Measurements from ENCODE around the gene EPHX1. TPM values are rescaled to one million over a fixed set of nuclear protein-coding genes. Genes with fewer than 3 reads are reported as not detected.

Gene EPHX1
- total RNA-seq, 1 donor from 2014 or later: 15.8 TPM

GRCh38 chr1:225860107-225860506 is 50.2 kb downstream of the EPHX1 start:
- no peaks in the 10 kb centered on the region for H3K27me3 Mint-ChIP-seq (ENCODE audit: low read depth)
- H3K4me1 Mint-ChIP-seq: no peaks in the 10 kb centered on the region
- no peak for TF ChIP-seq CTCF (conservative IDR thresholded peaks at IDR 0.05)
- no peak overlapping the region for H3K27ac Mint-ChIP-seq (ENCODE audit: unreplicated experiment)
- H3K36me3 Mint-ChIP-seq (ENCODE audit: low read depth): no peaks in the 10 kb centered on the region
- DNase-seq (ENCODE audit: low read depth, low spot score): no peak
- no peak overlapping the region for H3K4me3 Mint-ChIP-seq
- H3K9me3 Mint-ChIP-seq: no peaks in the 10 kb centered on the region

GRCh38 chr1:225860876-225861441 is 51.0 kb downstream of the EPHX1 start:
- Mint-ChIP-seq H3K36me3 (ENCODE audit: low read depth) (no peaks in the 10 kb centered on the region), H3K4me1 (no peaks in the 10 kb centered on the region), H3K9me3 (no peaks in the 10 kb centered on the region), H3K27me3 (ENCODE audit: low read depth) (no peaks in the 10 kb centered on the region), H3K4me3 (no peak overlapping the region), H3K27ac (ENCODE audit: unreplicated experiment) (no peak overlapping the region)
- no peak for TF ChIP-seq CTCF (conservative IDR thresholded peaks at IDR 0.05)
- no peak for DNase-seq (ENCODE audit: low read depth, low spot score)

- no peaks in the 10 kb centered on the region for H3K4me1 Mint-ChIP-seq
These were observed 52.1 kb downstream of the EPHX1 start for GRCh38 chr1:225861834-225862580.

GRCh38 chr1:225862581-225862950 is 52.6 kb downstream of the EPHX1 start:
- no peaks in the 10 kb centered on the region for H3K27me3 Mint-ChIP-seq (ENCODE audit: low read depth)
- no peak overlapping the region for H3K4me3 Mint-ChIP-seq
- H3K27ac Mint-ChIP-seq (ENCODE audit: unreplicated experiment): no peak overlapping the region
- no peaks in the 10 kb centered on the region for H3K36me3 Mint-ChIP-seq (ENCODE audit: low read depth)
- no peaks in the 10 kb centered on the region for H3K4me1 Mint-ChIP-seq
- no peak for TF ChIP-seq CTCF (conservative IDR thresholded peaks at IDR 0.05)
- H3K9me3 Mint-ChIP-seq: no peaks in the 10 kb centered on the region
- DNase-seq (ENCODE audit: low read depth, low spot score): no peak

More at GRCh38 chr1:225861834-225862580, 52.1 kb downstream of the EPHX1 start:
- DNase-seq (ENCODE audit: low read depth, low spot score): no peak
- no peaks in the 10 kb centered on the region for H3K9me3 Mint-ChIP-seq
- H3K4me3 Mint-ChIP-seq: no peak overlapping the region
- TF ChIP-seq CTCF (conservative IDR thresholded peaks at IDR 0.05): no peak
- no peak overlapping the region for H3K27ac Mint-ChIP-seq (ENCODE audit: unreplicated experiment)
- no peaks in the 10 kb centered on the region for H3K27me3 Mint-ChIP-seq (ENCODE audit: low read depth)
- no peaks in the 10 kb centered on the region for H3K36me3 Mint-ChIP-seq (ENCODE audit: low read depth)

GRCh38 chr1:225863167-225863566 is 53.2 kb downstream of the EPHX1 start:
- H3K4me3 Mint-ChIP-seq: no peak overlapping the region
- H3K27me3 Mint-ChIP-seq (ENCODE audit: low read depth): no peaks in the 10 kb centered on the region
- H3K36me3 Mint-ChIP-seq (ENCODE audit: low read depth): no peaks in the 10 kb centered on the region
- H3K9me3 Mint-ChIP-seq: no peaks in the 10 kb centered on the region
- H3K27ac Mint-ChIP-seq (ENCODE audit: unreplicated experiment): no peak overlapping the region
- no peaks in the 10 kb centered on the region for H3K4me1 Mint-ChIP-seq
- TF ChIP-seq CTCF (conservative IDR thresholded peaks at IDR 0.05): no peak
- no peak for DNase-seq (ENCODE audit: low read depth, low spot score)

Measured in neural crest cell (in vitro differentiated cells).